ENCODE measurements around the gene ADARB2. TPM values are rescaled to one million over a fixed set of nuclear protein-coding genes. Genes with fewer than 3 reads are reported as not detected.

The ADARB2 gene
- polyA plus RNA-seq, 3 donors = not detected

DNA sequence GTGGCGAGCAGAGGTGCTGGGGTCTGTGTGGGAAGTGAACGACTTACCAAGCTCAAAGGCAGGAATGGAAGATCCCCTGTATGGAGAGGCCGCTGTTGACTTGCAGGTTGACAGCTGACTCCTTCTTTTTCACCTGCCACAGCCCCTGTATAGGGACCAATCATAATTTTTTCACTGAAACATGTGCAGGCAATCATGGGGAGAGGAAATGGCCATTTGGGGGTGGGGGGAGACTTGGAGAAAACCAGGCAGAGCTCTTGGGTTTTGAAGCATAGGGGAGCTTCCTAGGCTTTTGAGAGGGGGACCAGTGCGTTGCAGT, 579.8 kb downstream of the ADARB2 start:
- no peak overlapping the region for H3K4me2 ChIP-seq (replicated peaks; ENCODE audit: extremely low read depth, low read length, poor library complexity, severe bottlenecking)
- H3K27me3 ChIP-seq (ENCODE audit: control insufficient read depth in 2 of 2, insufficient read depth in 2 of 2, low read length in 2 of 2) = no peaks in the 10 kb centered on the region
- H3K4me3 ChIP-seq (replicated peaks in 1 of 3; ENCODE audit: low read depth in 2 of 3, low read length in 3 of 3) = no peak overlapping the region
- no peaks in the 10 kb centered on the region for H4K20me1 ChIP-seq (ENCODE audit: insufficient read depth, low read length)
- no peaks in the 10 kb centered on the region for H3K79me2 ChIP-seq (ENCODE audit: insufficient read depth, low read length)
- H3K9ac ChIP-seq (ENCODE audit: insufficient read depth, low read length, poor library complexity, severe bottlenecking) = no peak overlapping the region
- H3K27ac ChIP-seq (ENCODE audit: low read depth in 1 of 2, low read length in 2 of 2) = no peak overlapping the region
- no peaks in the 10 kb centered on the region for H3K4me1 ChIP-seq (ENCODE audit: control insufficient read depth in 1 of 2, insufficient read depth in 2 of 2, low read length in 2 of 2)
- H3K27me3 Mint-ChIP-seq (ENCODE audit: low read depth in 3 of 3) = peaks cover 1 to 11% (median 5%) of the 10 kb centered on the region in 3 donors
- no peaks in the 10 kb centered on the region for H3K36me3 Mint-ChIP-seq
- TF ChIP-seq, protein P1, sequence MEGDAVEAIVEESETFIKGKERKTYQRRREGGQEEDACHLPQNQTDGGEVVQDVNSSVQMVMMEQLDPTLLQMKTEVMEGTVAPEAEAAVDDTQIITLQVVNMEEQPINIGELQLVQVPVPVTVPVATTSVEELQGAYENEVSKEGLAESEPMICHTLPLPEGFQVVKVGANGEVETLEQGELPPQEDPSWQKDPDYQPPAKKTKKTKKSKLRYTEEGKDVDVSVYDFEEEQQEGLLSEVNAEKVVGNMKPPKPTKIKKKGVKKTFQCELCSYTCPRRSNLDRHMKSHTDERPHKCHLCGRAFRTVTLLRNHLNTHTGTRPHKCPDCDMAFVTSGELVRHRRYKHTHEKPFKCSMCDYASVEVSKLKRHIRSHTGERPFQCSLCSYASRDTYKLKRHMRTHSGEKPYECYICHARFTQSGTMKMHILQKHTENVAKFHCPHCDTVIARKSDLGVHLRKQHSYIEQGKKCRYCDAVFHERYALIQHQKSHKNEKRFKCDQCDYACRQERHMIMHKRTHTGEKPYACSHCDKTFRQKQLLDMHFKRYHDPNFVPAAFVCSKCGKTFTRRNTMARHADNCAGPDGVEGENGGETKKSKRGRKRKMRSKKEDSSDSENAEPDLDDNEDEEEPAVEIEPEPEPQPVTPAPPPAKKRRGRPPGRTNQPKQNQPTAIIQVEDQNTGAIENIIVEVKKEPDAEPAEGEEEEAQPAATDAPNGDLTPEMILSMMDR (IDR thresholded peaks at IDR 0.05) = no peak
- no peaks in the 10 kb centered on the region for H3K9me3 Mint-ChIP-seq
- no peaks in the 10 kb centered on the region for H3K4me1 Mint-ChIP-seq
- H3K36me3 ChIP-seq (replicated peaks in 1 of 2; ENCODE audit: control insufficient read depth in 1 of 2, insufficient read depth in 2 of 2, low read length in 2 of 2) = no peaks in the 10 kb centered on the region
- H3K4me3 Mint-ChIP-seq = no peak overlapping the region
- H3K27ac Mint-ChIP-seq = no peak overlapping the region
- intact Hi-C loops (cut with micrococcal nuclease) = no loop called here
- DNase-seq = no peak
- WGBS (ENCODE audit: insufficient coverage) = 100% methylated on average over 2 of the region's 4 CpGs
- no peak overlapping the region for H2AFZ ChIP-seq (ENCODE audit: insufficient read depth, low read depth, low read length, poor library complexity, severe bottlenecking)
- no peaks in the 10 kb centered on the region for H3K9me3 ChIP-seq (replicated peaks in 1 of 2; ENCODE audit: control insufficient read depth in 1 of 2, insufficient read depth in 1 of 2, low read length in 2 of 2)

DNA sequence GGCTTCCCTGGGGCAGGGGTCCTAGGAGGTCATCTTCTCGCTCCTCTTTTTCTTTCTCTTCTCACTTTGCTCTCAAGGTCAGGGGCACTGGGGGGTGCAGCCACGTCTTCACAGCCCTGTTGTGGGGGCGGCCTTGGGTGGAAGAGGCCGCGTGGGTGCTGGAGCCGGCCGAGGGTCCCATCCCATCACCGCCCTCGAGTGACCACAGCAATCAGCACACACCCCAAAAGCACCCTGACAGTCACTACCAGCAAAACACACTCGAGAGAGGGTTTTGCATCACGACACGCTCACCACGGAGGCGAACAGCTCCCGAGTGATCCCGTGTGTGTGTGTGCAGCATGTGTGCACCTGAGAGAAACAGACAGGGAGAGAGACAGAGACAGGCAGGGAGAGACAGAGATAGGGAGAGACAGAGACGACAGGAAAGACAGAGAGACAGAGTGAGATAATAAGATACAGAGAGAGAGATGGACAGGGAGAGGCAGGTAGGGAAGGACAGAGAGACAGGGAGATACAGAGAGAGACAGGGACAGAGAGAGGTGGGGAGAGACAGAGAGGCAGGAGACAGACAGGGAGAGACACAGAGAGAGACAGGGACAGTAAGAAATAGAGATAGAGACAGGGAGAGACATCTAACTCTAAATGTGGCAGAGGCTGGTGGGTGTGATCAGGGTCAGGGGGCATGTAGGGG, 580.3 kb downstream of the ADARB2 start:
- Mint-ChIP-seq H3K36me3 (no peaks in the 10 kb centered on the region), H3K9me3 (no peaks in the 10 kb centered on the region), H3K27ac (no peak overlapping the region), H3K4me3 (no peak overlapping the region), H3K27me3 (ENCODE audit: low read depth in 3 of 3) (peaks cover 1 to 12% (median 5%) of the 10 kb centered on the region in 3 donors), H3K4me1 (no peaks in the 10 kb centered on the region)
- no peaks in the 10 kb centered on the region for H3K27me3 ChIP-seq (ENCODE audit: control insufficient read depth in 2 of 2, insufficient read depth in 2 of 2, low read length in 2 of 2)
- H3K9me3 ChIP-seq (replicated peaks in 1 of 2; ENCODE audit: control insufficient read depth in 1 of 2, insufficient read depth in 1 of 2, low read length in 2 of 2) = no peaks in the 10 kb centered on the region
- no peak overlapping the region for H3K9ac ChIP-seq (ENCODE audit: insufficient read depth, low read length, poor library complexity, severe bottlenecking)
- intact Hi-C loops (cut with micrococcal nuclease) = no loop called here
- no peak overlapping the region for H3K27ac ChIP-seq (ENCODE audit: low read depth in 1 of 2, low read length in 2 of 2)
- H3K79me2 ChIP-seq (ENCODE audit: insufficient read depth, low read length) = no peaks in the 10 kb centered on the region
- DNase-seq = no peak
- TF ChIP-seq, protein P1 (IDR thresholded peaks at IDR 0.05) = no peak
- H3K4me3 ChIP-seq (replicated peaks in 1 of 3; ENCODE audit: low read depth in 2 of 3, low read length in 3 of 3) = no peak overlapping the region
- no peaks in the 10 kb centered on the region for H3K36me3 ChIP-seq (replicated peaks in 1 of 2; ENCODE audit: control insufficient read depth in 1 of 2, insufficient read depth in 2 of 2, low read length in 2 of 2)
- no peaks in the 10 kb centered on the region for H4K20me1 ChIP-seq (ENCODE audit: insufficient read depth, low read length)
- 91% methylated on average over 10 of the region's 17 CpGs for WGBS (ENCODE audit: insufficient coverage)
- H3K4me2 ChIP-seq (replicated peaks; ENCODE audit: extremely low read depth, low read length, poor library complexity, severe bottlenecking) = no peak overlapping the region
- H2AFZ ChIP-seq (ENCODE audit: insufficient read depth, low read depth, low read length, poor library complexity, severe bottlenecking) = no peak overlapping the region
- no peaks in the 10 kb centered on the region for H3K4me1 ChIP-seq (ENCODE audit: control insufficient read depth in 1 of 2, insufficient read depth in 2 of 2, low read length in 2 of 2)
